Spleen (tissue), 7 donors: ENCODE measurements around the gene ACOX3.

Source experiments
- POLR2A ChIP-seq, 3 donors: fragments of 450-650 bp; IDR thresholded peaks; one replicate each; pipeline ENCODE4 v1.5.1; 2017; ENCODE audit warnings: antibody characterized with exemption in 3 of 3, mild to moderate bottlenecking in 1 of 3
- POLR2AphosphoS5 ChIP-seq, 3 donors: sonication (generic); formaldehyde crosslinking; IDR thresholded peaks; one replicate each; pipeline ENCODE4 v1.5.1; 2017; ENCODE audit warnings: antibody characterized with exemption in 3 of 3
- TF ChIP-seq, protein P1 (sequence below), 11 experiments: fragments of 200-600 bp in 7 of 11; fragments of 450-650 bp in 4 of 11; sonication (generic) in 4 of 11; IDR thresholded peaks in 8 of 11; conservative IDR thresholded peaks in 3 of 11; 1 replicate in 7 of 11; 2 replicates in 4 of 11; pipeline versions ENCODE4 v1.4.0 to v1.8.0; 2016 to 2021; ENCODE audit warnings: antibody characterized with exemption in 11 of 11, inconsistent platforms in 4 of 11, mild to moderate bottlenecking in 1 of 11
- donor health status: DM: no; HTN: no; CAD: no; lungs with moderate emphysema.
- donor health status: DM: no; HTN: no; CAD: no.
- donor health status: DM: no; HTN: no; CAD: no.

DNA sequence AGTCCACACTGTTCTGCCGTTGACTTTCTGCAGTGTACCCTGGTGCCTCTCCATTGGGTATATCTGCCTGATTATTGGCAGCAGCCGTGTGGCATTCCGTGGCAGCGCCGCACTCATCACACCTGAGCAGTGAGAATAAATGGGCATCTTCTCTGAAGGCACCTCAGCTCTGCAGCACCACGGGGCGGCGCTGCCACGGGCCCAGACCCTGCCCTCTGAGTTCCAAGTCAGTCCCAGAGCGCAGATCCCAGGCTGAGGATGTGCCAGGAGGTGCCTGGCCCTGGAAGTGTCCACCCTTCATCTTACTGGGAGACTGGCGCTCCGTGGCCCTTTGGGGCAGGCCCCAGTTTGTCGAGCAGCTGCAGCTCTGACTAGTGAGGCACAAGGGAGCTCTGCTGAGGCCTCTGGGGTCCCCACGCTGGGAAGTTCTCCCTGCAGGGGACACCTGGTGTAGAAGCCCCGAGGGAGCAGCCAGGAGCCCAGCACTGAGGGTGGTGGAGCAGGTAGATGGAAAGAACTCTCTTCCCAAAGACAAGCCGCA lies 36.6 kb upstream of the ACOX3 start:
- TF ChIP-seq, protein P1, sequence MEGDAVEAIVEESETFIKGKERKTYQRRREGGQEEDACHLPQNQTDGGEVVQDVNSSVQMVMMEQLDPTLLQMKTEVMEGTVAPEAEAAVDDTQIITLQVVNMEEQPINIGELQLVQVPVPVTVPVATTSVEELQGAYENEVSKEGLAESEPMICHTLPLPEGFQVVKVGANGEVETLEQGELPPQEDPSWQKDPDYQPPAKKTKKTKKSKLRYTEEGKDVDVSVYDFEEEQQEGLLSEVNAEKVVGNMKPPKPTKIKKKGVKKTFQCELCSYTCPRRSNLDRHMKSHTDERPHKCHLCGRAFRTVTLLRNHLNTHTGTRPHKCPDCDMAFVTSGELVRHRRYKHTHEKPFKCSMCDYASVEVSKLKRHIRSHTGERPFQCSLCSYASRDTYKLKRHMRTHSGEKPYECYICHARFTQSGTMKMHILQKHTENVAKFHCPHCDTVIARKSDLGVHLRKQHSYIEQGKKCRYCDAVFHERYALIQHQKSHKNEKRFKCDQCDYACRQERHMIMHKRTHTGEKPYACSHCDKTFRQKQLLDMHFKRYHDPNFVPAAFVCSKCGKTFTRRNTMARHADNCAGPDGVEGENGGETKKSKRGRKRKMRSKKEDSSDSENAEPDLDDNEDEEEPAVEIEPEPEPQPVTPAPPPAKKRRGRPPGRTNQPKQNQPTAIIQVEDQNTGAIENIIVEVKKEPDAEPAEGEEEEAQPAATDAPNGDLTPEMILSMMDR (IDR thresholded peaks at IDR 0.05 in 8 of 11, conservative IDR thresholded peaks at IDR 0.05 in 3 of 11): no peak
- TF ChIP-seq POLR2A (IDR thresholded peaks at IDR 0.05) (no peak), POLR2AphosphoS5 (IDR thresholded peaks at IDR 0.05) (no peak)
